Measurements from ENCODE around the gene TBKBP1. TPM values are rescaled to one million over a fixed set of nuclear protein-coding genes. Genes with fewer than 3 reads are reported as not detected.

The TBKBP1 gene
- total RNA-seq, 1 donor from 2014 or later: 52.7 TPM

GRCh38 chr17:47728214-47728877 is 34.4 kb downstream of the TBKBP1 start:
- Mint-ChIP-seq H3K27ac (no peak overlapping the region), H3K4me3 (no peak overlapping the region), H3K27me3 (ENCODE audit: low read depth) (peaks cover 87% of the 10 kb centered on the region), H3K4me1 (no peaks in the 10 kb centered on the region), H3K36me3 (no peaks in the 10 kb centered on the region), H3K9me3 (no peaks in the 10 kb centered on the region)
- TF ChIP-seq, protein P1, sequence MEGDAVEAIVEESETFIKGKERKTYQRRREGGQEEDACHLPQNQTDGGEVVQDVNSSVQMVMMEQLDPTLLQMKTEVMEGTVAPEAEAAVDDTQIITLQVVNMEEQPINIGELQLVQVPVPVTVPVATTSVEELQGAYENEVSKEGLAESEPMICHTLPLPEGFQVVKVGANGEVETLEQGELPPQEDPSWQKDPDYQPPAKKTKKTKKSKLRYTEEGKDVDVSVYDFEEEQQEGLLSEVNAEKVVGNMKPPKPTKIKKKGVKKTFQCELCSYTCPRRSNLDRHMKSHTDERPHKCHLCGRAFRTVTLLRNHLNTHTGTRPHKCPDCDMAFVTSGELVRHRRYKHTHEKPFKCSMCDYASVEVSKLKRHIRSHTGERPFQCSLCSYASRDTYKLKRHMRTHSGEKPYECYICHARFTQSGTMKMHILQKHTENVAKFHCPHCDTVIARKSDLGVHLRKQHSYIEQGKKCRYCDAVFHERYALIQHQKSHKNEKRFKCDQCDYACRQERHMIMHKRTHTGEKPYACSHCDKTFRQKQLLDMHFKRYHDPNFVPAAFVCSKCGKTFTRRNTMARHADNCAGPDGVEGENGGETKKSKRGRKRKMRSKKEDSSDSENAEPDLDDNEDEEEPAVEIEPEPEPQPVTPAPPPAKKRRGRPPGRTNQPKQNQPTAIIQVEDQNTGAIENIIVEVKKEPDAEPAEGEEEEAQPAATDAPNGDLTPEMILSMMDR (IDR thresholded peaks at IDR 0.05; ENCODE audit: unreplicated experiment): no peak
- no peak for DNase-seq (ENCODE audit: low spot score in 2 of 2, unreplicated experiment in 2 of 2)

- DNase-seq (ENCODE audit: low spot score in 2 of 2, unreplicated experiment in 2 of 2): no peak
- Mint-ChIP-seq H3K4me1 (peaks cover 3% of the 10 kb centered on the region), H3K9me3 (no peaks in the 10 kb centered on the region), H3K4me3 (no peak overlapping the region), H3K36me3 (no peaks in the 10 kb centered on the region), H3K27me3 (ENCODE audit: low read depth) (peaks cover 85% of the 10 kb centered on the region), H3K27ac (no peak overlapping the region)
- TF ChIP-seq, protein P1 (IDR thresholded peaks at IDR 0.05; ENCODE audit: unreplicated experiment): no peak
Measured at GRCh38 chr17:47729476-47729875, 35.5 kb downstream of the TBKBP1 start.

- DNase-seq (ENCODE audit: low spot score in 2 of 2, unreplicated experiment in 2 of 2): no peak
- Mint-ChIP-seq H3K36me3 (no peaks in the 10 kb centered on the region), H3K9me3 (no peaks in the 10 kb centered on the region), H3K27me3 (ENCODE audit: low read depth) (peaks cover 90% of the 10 kb centered on the region), H3K27ac (no peak overlapping the region), H3K4me3 (no peak overlapping the region), H3K4me1 (peaks cover 3% of the 10 kb centered on the region)
- TF ChIP-seq, protein P1 (IDR thresholded peaks at IDR 0.05; ENCODE audit: unreplicated experiment): no peak
Measured at GRCh38 chr17:47730681-47731080, 36.7 kb downstream of the TBKBP1 start.

DNA sequence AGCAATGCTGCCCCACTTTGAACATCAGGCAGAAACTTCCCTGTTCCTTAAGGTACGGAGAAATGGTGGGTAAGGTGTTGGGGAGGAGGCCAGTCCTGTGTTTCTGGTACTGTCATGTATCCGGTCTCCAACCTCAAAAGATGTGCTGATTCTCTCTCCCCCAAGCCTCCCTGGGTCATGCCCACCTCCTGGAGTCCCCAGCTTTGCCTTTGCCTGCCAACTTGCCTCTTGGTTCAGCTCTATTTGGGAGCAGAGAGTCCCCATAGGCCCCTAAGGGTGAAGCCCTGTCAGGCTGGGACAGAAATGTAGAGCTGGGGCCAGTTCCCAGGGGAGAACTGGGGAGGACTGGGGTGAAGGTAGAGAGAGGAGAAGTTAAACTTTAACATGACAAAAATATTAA is 37.4 kb downstream of the TBKBP1 start:
- H3K9me3 Mint-ChIP-seq: no peaks in the 10 kb centered on the region
- peaks cover 90% of the 10 kb centered on the region for H3K27me3 Mint-ChIP-seq (ENCODE audit: low read depth)

GRCh38 chr17:47732399-47733046 is 38.6 kb downstream of the TBKBP1 start:
- no peaks in the 10 kb centered on the region for H3K9me3 Mint-ChIP-seq
- DNase-seq (ENCODE audit: low spot score in 2 of 2, unreplicated experiment in 2 of 2): no peak
- TF ChIP-seq, protein P1 (IDR thresholded peaks at IDR 0.05; ENCODE audit: unreplicated experiment): no peak
- H3K27me3 Mint-ChIP-seq (ENCODE audit: low read depth): peaks cover 94% of the 10 kb centered on the region
- H3K4me3 Mint-ChIP-seq: peak overlapping the region; percentile 59
- no peak overlapping the region for H3K27ac Mint-ChIP-seq
- H3K36me3 Mint-ChIP-seq: no peaks in the 10 kb centered on the region
- peaks cover 3% of the 10 kb centered on the region for H3K4me1 Mint-ChIP-seq

More for the DNA sequence above, 37.4 kb downstream of the TBKBP1 start:
- Mint-ChIP-seq H3K27ac (no peak overlapping the region), H3K36me3 (no peaks in the 10 kb centered on the region), H3K4me3 (no peak overlapping the region), H3K4me1 (peaks cover 3% of the 10 kb centered on the region)
- TF ChIP-seq, protein P1 (IDR thresholded peaks at IDR 0.05; ENCODE audit: unreplicated experiment): no peak
- DNase-seq (ENCODE audit: low spot score in 2 of 2, unreplicated experiment in 2 of 2): no peak
